SKM-1 treated with dmso at 0.1 percent for 144 hours (cell line): Measurements from ENCODE around the gene JOSD2.
"Not testable (repeated sequence)": the region's sequence is repeated elsewhere in the genome, so short reads cannot be mapped to it uniquely, and the experiment has no call there.

Source experiments
- DNase-seq: peaks from one replicate; lab custom pipeline; 2025; ENCODE audit not compliant: unreplicated experiment; lab: John Stamatoyannopoulos, UW

JOSD2 gene

GRCh38 chr19:50547385-50548190 is 36.6 kb upstream of the JOSD2 start:
- no peak for DNase-seq

- DNase-seq = no peak
These were observed 35.7 kb upstream of the JOSD2 start for GRCh38 chr19:50546527-50547221.

DNA sequence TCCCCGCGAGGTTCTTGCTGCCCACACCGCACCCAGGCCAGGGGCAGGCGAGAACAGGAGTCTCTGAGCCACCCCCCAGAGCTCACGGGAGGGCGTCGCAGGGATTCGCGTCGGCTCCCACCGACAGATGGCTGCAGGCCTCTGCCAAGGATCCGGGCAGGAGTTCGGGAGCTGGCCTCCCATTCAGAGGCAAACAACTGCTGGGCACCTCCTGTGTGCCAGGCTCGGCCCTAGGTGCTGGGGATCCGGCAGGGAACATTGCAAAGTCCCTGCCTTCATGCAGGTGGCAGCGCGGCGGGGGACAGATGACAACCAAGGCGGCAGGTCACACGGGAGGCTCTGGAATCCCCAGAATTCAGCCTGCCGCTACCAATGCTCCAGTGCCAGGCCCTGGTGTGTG is 32.0 kb upstream of the JOSD2 start:
- DNase-seq = no peak

- DNase-seq = peak; percentile 36
These were observed 26.8 kb upstream of the JOSD2 start for GRCh38 chr19:50537769-50538230.

DNA sequence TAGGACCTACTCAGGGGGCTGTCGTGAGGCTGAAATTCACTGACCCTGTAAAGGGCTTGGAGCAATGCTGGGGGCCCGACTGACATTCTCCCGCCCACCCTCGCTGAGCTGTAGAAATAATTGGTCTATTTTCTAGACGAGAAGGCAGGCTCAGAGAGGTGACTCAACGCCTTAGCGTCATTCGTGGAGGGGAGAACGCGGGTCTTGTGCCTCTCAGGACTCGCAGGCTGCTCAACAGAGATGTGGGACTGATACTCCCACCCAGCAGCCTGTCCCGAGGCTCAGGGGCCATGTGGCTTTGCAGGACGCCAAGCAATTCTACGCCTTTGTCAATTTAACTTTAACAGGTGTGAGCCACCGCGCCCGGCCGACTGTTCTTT is 26.3 kb upstream of the JOSD2 start:
- no peak for DNase-seq

DNA sequence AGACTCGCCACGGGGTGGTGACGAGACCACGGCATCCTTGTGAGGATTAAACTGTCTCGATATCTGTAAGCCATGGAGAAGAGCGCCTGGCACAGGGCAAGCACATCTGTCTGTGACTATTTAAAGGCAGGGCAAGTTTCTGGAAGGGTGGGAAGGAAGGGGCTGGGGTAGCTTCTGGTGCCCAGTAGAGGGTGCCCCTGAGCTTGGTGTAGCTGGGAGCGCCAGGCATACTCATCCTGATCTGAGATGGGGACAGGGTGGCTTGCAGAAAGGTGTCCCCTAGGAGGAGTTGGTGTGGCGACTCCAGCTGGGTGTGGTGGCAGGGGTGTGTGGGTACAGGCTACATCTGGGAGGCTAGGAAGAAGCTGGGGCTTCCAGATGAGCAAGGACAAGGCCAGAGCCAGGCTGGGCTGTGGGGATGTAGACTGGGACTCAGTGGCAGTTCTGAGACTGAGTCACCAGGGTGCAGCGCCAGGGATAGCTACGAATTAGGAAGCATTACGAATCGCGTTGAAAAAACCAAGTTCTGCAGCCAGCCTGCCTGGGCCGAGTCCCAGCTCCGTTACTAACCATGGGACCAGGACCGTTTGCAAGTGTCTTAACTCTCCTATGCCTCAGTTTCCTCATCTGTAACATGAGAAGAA is 25.8 kb upstream of the JOSD2 start:
- no peak for DNase-seq

- DNase-seq = no peak
These were observed 24.7 kb upstream of the JOSD2 start for GRCh38 chr19:50535672-50536187.

DNA sequence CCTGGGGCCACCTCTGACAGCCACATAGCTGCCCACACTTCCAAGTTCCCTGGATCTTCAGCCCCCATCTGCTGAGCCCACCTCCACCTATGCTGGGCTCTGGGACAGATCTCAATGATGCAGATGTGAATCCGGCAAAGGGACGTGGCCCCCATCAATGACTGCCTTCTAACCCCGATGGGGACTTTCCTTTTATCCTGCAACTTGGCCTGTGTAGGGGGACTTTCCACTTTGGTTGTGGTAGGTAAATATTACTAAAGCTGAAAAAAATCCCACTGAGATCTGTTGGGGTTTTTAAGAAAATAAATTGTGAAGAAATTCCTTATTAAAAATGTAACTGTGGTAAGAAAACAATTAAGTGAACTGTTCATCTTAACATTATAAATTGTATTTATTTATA is 23.5 kb upstream of the JOSD2 start:
- no peak for DNase-seq

GRCh38 chr19:50532952-50533351 is 22.0 kb upstream of the JOSD2 start:
- DNase-seq = no peak

DNA sequence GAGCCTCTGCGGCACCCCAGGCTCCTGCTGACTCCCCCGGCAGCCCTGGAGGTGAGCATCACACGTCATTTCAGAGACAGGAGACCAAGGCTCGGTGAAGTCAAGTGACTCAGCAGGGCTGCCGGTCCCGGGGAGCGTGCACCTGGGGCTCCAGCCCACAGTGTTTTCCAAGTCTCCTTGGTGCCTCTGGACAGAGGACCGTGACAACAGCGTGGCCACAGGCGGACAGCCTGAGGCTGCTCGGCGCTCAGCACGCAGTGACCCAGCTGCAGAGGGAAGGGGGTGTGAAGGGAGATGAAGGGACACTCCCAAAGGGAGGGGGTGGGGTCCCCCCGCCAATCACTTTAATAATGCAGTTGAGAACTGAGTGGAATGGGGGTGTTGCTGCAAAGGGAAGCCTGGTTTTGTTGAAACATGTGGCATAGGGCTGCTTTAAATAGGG is 20.2 kb upstream of the JOSD2 start:
- no peak for DNase-seq

GRCh38 chr19:50528052-50528451 is 17.1 kb upstream of the JOSD2 start:
- DNase-seq = not testable (repeated sequence)

GRCh38 chr19:50522881-50523280 is 11.9 kb upstream of the JOSD2 start:
- DNase-seq = no peak

GRCh38 chr19:50520822-50521465 is 10.0 kb upstream of the JOSD2 start:
- no peak for DNase-seq

DNA sequence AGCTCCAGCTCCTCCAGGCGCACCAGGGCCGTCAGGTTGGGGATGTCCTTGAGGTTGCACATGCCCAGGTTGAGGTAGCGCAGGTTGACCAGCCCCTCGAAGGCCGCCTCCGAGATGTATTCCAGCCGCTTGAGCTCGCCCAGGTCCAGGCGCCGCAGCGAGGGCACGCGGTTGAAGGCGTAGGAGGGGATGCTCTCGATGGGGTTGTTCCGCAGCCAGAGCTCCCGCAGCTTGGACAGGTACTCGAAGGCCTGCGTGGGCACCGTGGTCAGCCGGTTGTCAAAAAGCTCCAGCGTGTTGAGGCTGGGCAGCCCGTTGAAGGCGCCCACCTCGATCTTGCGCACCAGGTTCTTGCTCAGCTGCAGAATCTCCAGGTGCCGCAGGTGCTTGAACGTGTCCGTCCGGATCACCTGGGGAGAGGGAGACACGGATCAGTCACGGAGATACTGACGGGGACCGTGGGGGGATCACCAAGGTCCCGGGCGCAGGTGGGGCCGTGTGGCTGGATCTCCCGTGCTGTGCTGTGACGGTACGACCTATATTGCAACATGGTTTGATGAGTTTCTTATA is 8.1 kb upstream of the JOSD2 start:
- no peak for DNase-seq

DNA sequence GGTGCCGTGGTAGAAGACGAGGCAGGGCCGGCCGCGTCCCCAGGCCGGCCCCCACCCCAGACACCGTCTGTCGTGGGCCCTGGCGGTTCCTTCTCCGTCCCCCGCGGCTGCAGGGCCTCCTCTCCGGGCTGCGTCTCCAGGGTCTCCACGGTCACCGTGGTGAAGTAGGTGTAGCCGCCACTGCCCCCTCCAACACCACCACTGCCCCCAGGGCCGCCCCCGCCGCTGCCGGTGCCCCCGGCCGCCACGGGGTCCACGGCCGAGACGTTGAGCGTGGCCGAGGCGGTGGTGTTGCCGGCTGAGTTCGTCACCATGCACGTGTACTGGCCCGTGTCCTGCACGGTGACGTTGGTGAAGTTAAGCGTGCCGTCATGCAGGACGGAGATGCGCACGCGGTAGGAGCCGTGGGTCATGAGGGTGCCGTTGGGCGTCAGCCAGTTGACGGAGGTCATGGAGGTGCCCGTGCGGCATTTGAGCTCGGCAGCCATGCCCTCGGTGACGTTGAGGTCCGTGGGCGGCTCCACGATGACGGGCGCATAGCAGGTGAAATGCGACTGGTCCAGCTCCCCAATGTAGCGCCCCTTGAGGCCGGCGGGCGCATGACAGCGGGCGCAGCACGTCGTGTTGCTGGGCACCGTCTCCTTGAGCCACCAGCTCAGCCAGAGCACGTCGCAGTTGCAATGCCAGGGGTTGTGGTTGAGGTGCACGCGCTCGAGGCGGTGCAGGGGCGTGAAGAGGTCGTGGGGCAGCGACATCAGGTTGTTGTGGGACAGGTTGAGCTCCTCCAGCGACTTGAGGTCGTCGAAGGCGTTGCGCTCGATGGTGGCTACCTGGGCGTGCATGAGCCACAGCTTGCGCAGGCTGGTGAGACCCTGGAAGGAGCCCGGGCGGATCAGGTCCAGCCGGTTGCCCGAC is 7.4 kb upstream of the JOSD2 start:
- DNase-seq = no peak

GRCh38 chr19:50517704-50518075 is 6.7 kb upstream of the JOSD2 start:
- DNase-seq = no peak

DNA sequence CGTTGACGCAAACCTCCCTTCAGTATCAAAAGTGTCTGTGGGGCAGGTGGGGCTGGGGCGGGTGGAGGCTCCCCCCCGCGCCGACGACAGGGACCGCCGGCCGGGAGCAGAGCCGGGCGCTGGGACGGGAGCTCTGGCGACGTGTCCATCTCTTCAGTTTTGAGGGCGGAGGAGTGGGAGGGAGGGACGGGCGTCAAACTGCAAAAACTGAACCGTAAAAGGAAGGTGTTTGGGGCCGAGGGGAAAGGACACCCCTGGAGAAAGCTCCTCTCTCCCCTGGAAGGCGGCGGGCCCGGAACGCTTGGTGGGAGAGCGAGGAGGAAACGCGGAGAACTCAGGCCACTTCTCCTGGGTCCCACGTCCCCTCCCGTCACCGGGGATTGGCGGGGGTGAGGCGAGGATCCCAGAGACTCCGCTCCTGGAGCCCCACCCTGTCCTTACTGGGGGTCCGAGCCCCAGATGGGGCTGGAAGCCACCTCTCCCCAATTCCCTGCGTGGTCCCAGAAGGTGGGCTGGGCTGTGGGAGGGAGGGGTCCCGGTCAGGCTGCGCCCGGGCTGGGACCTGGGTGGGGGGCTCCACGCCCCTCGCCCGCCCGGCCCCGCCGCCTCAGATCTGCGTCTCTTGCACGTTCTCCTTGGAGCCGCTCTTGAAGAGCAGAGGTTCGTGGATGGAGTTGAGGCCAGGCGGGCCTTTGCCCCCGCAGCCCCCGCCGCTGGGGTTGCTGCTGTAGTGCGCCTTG is 6.1 kb upstream of the JOSD2 start:
- DNase-seq = no peak

- no peak for DNase-seq
These were observed 5.5 kb upstream of the JOSD2 start for GRCh38 chr19:50516456-50516855.

DNA sequence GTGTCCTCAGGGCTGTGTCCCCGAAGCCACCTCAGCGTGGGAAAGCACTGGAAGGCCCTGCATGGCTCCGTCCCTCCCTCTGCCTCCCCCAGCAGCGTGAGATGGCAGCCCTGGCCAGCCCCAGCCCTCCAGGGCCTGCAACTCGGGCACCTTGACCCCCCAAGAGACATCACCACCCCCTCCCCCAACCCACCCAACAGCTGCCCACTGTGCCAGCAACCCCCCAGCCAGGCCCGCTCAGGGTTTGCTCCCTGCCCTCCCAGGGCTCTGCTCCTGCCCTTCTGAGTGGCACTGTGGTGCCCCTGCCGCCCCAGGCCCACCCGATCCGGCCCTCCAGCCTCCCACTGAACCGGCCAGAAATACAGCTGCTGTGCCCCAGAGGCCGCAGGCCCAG is 4.2 kb upstream of the JOSD2 start:
- DNase-seq = no peak
